ENCODE measurements around the gene NET1. TPM values are rescaled to one million over a fixed set of nuclear protein-coding genes. Genes with fewer than 3 reads are reported as not detected.

Gene NET1
- polyA plus RNA-seq, 2 of the 4 experiments (the other 2 are of a cell fraction): 42.9 to 132 TPM

GRCh38 chr10:5461203-5461588, 48.8 kb downstream of the NET1 start (continued):
- TF ChIP-seq, protein P1, sequence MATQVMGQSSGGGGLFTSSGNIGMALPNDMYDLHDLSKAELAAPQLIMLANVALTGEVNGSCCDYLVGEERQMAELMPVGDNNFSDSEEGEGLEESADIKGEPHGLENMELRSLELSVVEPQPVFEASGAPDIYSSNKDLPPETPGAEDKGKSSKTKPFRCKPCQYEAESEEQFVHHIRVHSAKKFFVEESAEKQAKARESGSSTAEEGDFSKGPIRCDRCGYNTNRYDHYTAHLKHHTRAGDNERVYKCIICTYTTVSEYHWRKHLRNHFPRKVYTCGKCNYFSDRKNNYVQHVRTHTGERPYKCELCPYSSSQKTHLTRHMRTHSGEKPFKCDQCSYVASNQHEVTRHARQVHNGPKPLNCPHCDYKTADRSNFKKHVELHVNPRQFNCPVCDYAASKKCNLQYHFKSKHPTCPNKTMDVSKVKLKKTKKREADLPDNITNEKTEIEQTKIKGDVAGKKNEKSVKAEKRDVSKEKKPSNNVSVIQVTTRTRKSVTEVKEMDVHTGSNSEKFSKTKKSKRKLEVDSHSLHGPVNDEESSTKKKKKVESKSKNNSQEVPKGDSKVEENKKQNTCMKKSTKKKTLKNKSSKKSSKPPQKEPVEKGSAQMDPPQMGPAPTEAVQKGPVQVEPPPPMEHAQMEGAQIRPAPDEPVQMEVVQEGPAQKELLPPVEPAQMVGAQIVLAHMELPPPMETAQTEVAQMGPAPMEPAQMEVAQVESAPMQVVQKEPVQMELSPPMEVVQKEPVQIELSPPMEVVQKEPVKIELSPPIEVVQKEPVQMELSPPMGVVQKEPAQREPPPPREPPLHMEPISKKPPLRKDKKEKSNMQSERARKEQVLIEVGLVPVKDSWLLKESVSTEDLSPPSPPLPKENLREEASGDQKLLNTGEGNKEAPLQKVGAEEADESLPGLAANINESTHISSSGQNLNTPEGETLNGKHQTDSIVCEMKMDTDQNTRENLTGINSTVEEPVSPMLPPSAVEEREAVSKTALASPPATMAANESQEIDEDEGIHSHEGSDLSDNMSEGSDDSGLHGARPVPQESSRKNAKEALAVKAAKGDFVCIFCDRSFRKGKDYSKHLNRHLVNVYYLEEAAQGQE (IDR thresholded peaks at IDR 0.05): no peak
- no peak for TF ChIP-seq EP300 (IDR thresholded peaks at IDR 0.05)

DNA sequence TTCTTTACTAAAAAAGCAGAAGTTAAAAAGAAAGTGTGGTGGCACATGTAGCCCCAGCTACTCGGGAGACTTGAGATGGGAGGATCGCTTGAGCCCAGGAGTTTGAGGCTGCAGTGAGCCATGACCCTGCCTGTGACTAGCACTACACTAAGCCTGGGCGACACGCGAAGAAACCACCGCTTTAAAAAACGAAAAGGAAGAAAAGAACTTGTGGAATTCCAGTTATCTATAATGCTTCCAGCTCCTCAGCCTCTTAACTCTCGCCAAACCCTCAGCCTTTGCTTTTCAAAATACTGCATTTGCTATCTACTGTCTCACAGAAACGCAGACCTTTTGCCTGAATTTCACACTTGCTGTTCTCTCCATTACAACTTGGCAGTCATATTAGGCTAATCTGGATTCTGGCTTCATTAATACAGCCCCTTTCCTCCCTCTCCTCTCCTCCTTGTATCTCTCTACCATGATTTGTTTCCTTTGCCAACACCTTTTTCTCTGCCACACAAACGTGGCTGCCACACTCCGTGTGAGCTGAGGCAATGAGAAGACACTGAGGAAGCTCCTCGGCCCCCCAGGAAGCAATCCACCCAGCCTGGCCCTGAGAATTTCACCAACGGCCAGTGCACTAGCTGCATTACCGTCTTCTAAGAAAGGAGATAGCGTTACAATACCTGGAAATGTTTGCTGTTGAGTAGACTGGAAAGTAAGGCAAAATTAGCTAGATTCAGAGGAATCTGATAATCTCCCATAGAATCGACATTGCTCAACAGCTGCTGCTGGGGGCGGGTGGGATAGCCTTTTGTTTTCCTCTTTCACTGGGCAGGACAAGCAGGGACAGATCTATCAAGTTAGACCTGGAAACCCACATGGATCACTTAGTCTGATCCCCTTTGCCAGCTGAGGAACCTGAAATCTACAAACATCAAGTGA, 49.8 kb downstream of the NET1 start:
- H3K4me2 ChIP-seq: no peak overlapping the region
- ATAC-seq: no peak

GRCh38 chr10:5462841-5463293, 50.5 kb downstream of the NET1 start:
- FAIRE-seq (no peak), DNase-seq (ENCODE audit: low read depth in 1 of 2, low spot score in 1 of 2) (no peak), ATAC-seq (peak in 1 of 2 experiments; percentile 19; a peak in 2 of 6 replicates)
- H3K9me3 ChIP-seq: no peaks in the 10 kb centered on the region
- CTCF ChIA-PET: interaction anchor here (0.7 to 5.6 kb wide), 8 partner anchors 22 to 648 kb away, joined by 3 to 33 read pairs (median 3); no protein-coding TSS in a partner anchor
- no peak for TF ChIP-seq E2F6 (IDR thresholded peaks at IDR 0.05; ENCODE audit: borderline replicate concordance, low read depth)
- no peak for TF ChIP-seq RNF2 (IDR thresholded peaks at IDR 0.05; ENCODE audit: borderline replicate concordance, low read depth)
- TF ChIP-seq NFE2L2 (conservative IDR thresholded peaks at IDR 0.05; ENCODE audit: low read length): no peak
- TF ChIP-seq, protein P2, sequence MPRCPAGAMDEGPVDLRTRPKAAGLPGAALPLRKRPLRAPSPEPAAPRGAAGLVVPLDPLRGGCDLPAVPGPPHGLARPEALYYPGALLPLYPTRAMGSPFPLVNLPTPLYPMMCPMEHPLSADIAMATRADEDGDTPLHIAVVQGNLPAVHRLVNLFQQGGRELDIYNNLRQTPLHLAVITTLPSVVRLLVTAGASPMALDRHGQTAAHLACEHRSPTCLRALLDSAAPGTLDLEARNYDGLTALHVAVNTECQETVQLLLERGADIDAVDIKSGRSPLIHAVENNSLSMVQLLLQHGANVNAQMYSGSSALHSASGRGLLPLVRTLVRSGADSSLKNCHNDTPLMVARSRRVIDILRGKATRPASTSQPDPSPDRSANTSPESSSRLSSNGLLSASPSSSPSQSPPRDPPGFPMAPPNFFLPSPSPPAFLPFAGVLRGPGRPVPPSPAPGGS (IDR thresholded peaks at IDR 0.05): no peak
- TF ChIP-seq ZNF302 (CRISPR knock-in tag; IDR thresholded peaks at IDR 0.05): no peak
- no peak for TF ChIP-seq EHMT2 (IDR thresholded peaks at IDR 0.05; ENCODE audit: low read depth)
- no peak for TF ChIP-seq KDM5A (IDR thresholded peaks at IDR 0.05)
- no peak for TF ChIP-seq TFCP2L1 (CRISPR knock-in tag; IDR thresholded peaks at IDR 0.05)
- no peak for TF ChIP-seq ATOH8 (CRISPR knock-in tag; IDR thresholded peaks at IDR 0.05; ENCODE audit: low read depth)
- no peak for TF ChIP-seq MAZ (IDR thresholded peaks at IDR 0.05; ENCODE audit: borderline replicate concordance, low read depth, low read length)
- TF ChIP-seq JUNB (IDR thresholded peaks at IDR 0.05): no peak
- no peak for TF ChIP-seq FOSB (CRISPR knock-in tag; IDR thresholded peaks at IDR 0.05)
- no peak for TF ChIP-seq HOXB13 (CRISPR knock-in tag; IDR thresholded peaks at IDR 0.05; ENCODE audit: low read depth)
- 95% methylated on average over 7 of the region's 7 CpGs for WGBS (ENCODE audit: missing lambda C conversion rate)
- no peak overlapping the region for H3K27ac ChIP-seq
- no peak overlapping the region for H3K4me3 ChIP-seq
- no peak overlapping the region for H3K4me2 ChIP-seq
- peaks cover 6% of the 10 kb centered on the region; the same call in 1 of the 3 replicates for H3K4me1 ChIP-seq
- POLR2A ChIA-PET: no interaction called here

More for the DNA sequence above, 49.8 kb downstream of the NET1 start:
- ChIA-PET POLR2A (no interaction called here), CTCF (interaction anchor here (0.7 to 5.6 kb wide), 10 partner anchors 18 to 326 kb away, joined by 3 to 33 read pairs (median 3); no protein-coding TSS in a partner anchor)
- TF ChIP-seq CEBPB (IDR thresholded peaks at IDR 0.05) (peak in 1 of 2 experiments; percentile 13; a peak in 1 of 4 replicates), CBX2 (IDR thresholded peaks at IDR 0.05; ENCODE audit: borderline replicate concordance, low read depth) (no peak), RNF2 (IDR thresholded peaks at IDR 0.05; ENCODE audit: borderline replicate concordance, low read depth) (no peak)
- Histone ChIP-seq H3K9me3 (no peaks in the 10 kb centered on the region), H3K4me1 (peaks cover 6% of the 10 kb centered on the region; the same call in 1 of the 3 replicates), H3K27ac (no peak overlapping the region), H3K4me3 (no peak overlapping the region)
- WGBS (ENCODE audit: missing lambda C conversion rate): 95% methylated on average over 17 of the region's 17 CpGs
- FAIRE-seq: no peak
- DNase-seq (ENCODE audit: low read depth in 1 of 2, low spot score in 1 of 2): no peak
